H1 (cell line): ENCODE results near the gene NPC1L1. TPM values are rescaled to one million over a fixed set of nuclear protein-coding genes. Genes with fewer than 3 reads are reported as not detected.

Experiments used
- CTCF ChIA-PET: fragments of 300-600 bp; sonication (Branson Sonifier 250); formaldehyde crosslinking; loops from one replicate; lab custom pipeline; 2021; ENCODE audit not compliant: partially characterized antibody; lab: Charles Lee
- POLR2A ChIA-PET: fragments of 300-600 bp; sonication (Branson Sonifier 250); formaldehyde crosslinking; loops from one replicate; lab custom pipeline; 2021; ENCODE audit warnings: inconsistent platforms; ENCODE audit not compliant: partially characterized antibody; lab: Charles Lee
- DNase-seq, 2 experiments: peaks; one replicate each; pipeline versions ENCODE4 v3.0.0 to v3.0.0-alpha.2; 2010 to 2022; ENCODE audit warnings: low spot score in 2 of 2, low read depth in 1 of 2, mixed read lengths in 1 of 2
- FAIRE-seq: peaks from 2 replicates; lab custom pipeline; 2011; peaks lifted over from hg19 to GRCh38; lab: Jason Lieb, UNC
- H2AFZ ChIP-seq: 2 replicates; pipeline ENCODE4 v1.8.1; 2012; ENCODE audit warnings: low read length, inconsistent platforms
- H2AK5ac ChIP-seq: 2 replicates; pipeline ENCODE4 v1.6.1; 2013; ENCODE audit warnings: low read depth, low read length
- H2BK120ac ChIP-seq: replicated peaks from 2 replicates; pipeline ENCODE3; 2013; ENCODE audit warnings: low read depth, low read length, inconsistent platforms
- H2BK12ac ChIP-seq: 2 replicates; pipeline ENCODE4 v1.6.1; 2013; ENCODE audit warnings: low read depth, low read length
- H2BK15ac ChIP-seq: 2 replicates; pipeline ENCODE4 v1.6.1; 2013; ENCODE audit warnings: low read length
- H2BK20ac ChIP-seq: 2 replicates; pipeline ENCODE4 v1.6.1; 2013; ENCODE audit warnings: low read length
- H2BK5ac ChIP-seq: 2 replicates; pipeline ENCODE4 v1.6.1; 2013; ENCODE audit warnings: low read depth, low read length
- H3K14ac ChIP-seq: 2 replicates; pipeline ENCODE4 v1.6.1; 2013; ENCODE audit warnings: inconsistent platforms; ENCODE audit not compliant: insufficient read length
- H3K18ac ChIP-seq: 2 replicates; pipeline ENCODE4 v1.6.1; 2013; ENCODE audit warnings: low read length; ENCODE audit errors: extremely low read depth
- H3K23ac ChIP-seq: 2 replicates; pipeline ENCODE4 v1.6.1; 2013; ENCODE audit warnings: inconsistent platforms; ENCODE audit not compliant: insufficient read length
- H3K23me2 ChIP-seq: 2 replicates; pipeline ENCODE4 v1.6.1; 2013; ENCODE audit warnings: low read depth, low read length
- H3K27ac ChIP-seq: 2 replicates; pipeline ENCODE4 v1.6.1; 2011; ENCODE audit warnings: low read depth, low read length, inconsistent platforms
- H3K27me3 ChIP-seq, 4 experiments: replicated peaks in 1 of 4; 1 replicate in 1 of 4; 2 replicates in 3 of 4; pipeline versions ENCODE4 v1.6.1 to v1.8.1; 2011 to 2013; ENCODE audit warnings: low read length in 3 of 4, mild to moderate bottlenecking in 3 of 4, inconsistent platforms in 2 of 4, mixed read lengths in 2 of 4, moderate library complexity in 1 of 4; ENCODE audit not compliant: control insufficient read depth in 3 of 4, insufficient read depth in 3 of 4; ENCODE audit errors: extremely low read depth in 1 of 4
- H3K36me3 ChIP-seq, 4 experiments: 2 replicates each; pipeline versions ENCODE4 v1.6.1 to v1.8.1; 2011 to 2013; ENCODE audit warnings: mild to moderate bottlenecking in 4 of 4, low read length in 3 of 4, moderate library complexity in 2 of 4, control low read depth in 1 of 4, inconsistent platforms in 1 of 4; ENCODE audit not compliant: insufficient read depth in 4 of 4, control insufficient read depth in 2 of 4
- H3K4ac ChIP-seq: replicated peaks from 2 replicates; pipeline ENCODE3; 2013; ENCODE audit warnings: low read length, low read depth, mixed read lengths, inconsistent platforms; ENCODE audit not compliant: insufficient read length
- H3K4me1 ChIP-seq, 4 experiments: replicated peaks in 1 of 4; 1 replicate in 1 of 4; 2 replicates in 3 of 4; pipeline versions ENCODE4 v1.6.1 to v1.8.1; 2011 to 2013; ENCODE audit warnings: low read length in 3 of 4, inconsistent platforms in 2 of 4, mixed read lengths in 1 of 4; ENCODE audit not compliant: insufficient read depth in 4 of 4, control insufficient read depth in 3 of 4
- H3K4me2 ChIP-seq, 2 experiments: 2 replicates each; pipeline versions ENCODE4 v1.6.1 to v1.8.1; 2011 to 2013; ENCODE audit warnings: low read depth in 2 of 2, low read length in 2 of 2, control low read depth in 1 of 2, inconsistent platforms in 1 of 2, mild to moderate bottlenecking in 1 of 2; ENCODE audit not compliant: insufficient read depth in 1 of 2
- H3K4me3 ChIP-seq, 4 experiments: fragments of 200-600, 300-600 bp in 1 of 4; sonication (generic), shearing (Covaris generic), sonication (Bioruptor Twin) in 1 of 4; 2 replicates each; pipeline versions ENCODE4 v1.5.1 to v1.8.1; 2011 to 2016; ENCODE audit warnings: low read length in 4 of 4, low read depth in 3 of 4, control low read depth in 2 of 4, inconsistent platforms in 2 of 4, mild to moderate bottlenecking in 2 of 4, mixed read lengths in 1 of 4, moderate library complexity in 1 of 4; ENCODE audit not compliant: insufficient read depth in 2 of 4; ENCODE audit errors: extremely low read depth in 1 of 4
- H3K56ac ChIP-seq: replicated peaks from 2 replicates; pipeline ENCODE3; 2013; ENCODE audit warnings: low read depth, mild to moderate bottlenecking, mixed read lengths, low read length, inconsistent platforms; ENCODE audit not compliant: insufficient read length
- H3K79me1 ChIP-seq: 2 replicates; pipeline ENCODE4 v1.6.1; 2013; ENCODE audit warnings: low read depth, low read length, control low read depth
- H3K79me2 ChIP-seq, 2 experiments: 2 replicates each; pipeline versions ENCODE4 v1.6.1 to v1.8.1; 2012 to 2013; ENCODE audit warnings: low read length in 2 of 2, mild to moderate bottlenecking in 2 of 2, inconsistent platforms in 1 of 2; ENCODE audit not compliant: insufficient read depth in 2 of 2, control insufficient read depth in 1 of 2
- H3K9ac ChIP-seq, 4 experiments: replicated peaks in 1 of 4; 1 replicate in 1 of 4; 2 replicates in 3 of 4; pipeline versions ENCODE4 v1.6.1 to v1.8.1; 2011 to 2013; ENCODE audit warnings: low read depth in 3 of 4, low read length in 3 of 4, control low read depth in 2 of 4, mild to moderate bottlenecking in 2 of 4, moderate library complexity in 2 of 4, inconsistent platforms in 1 of 4; ENCODE audit errors: extremely low read depth in 1 of 4
- H3K9me3 ChIP-seq, 2 experiments: 2 replicates each; pipeline versions ENCODE4 v1.6.1 to v1.8.1; 2012 to 2013; ENCODE audit warnings: mild to moderate bottlenecking in 2 of 2, moderate library complexity in 2 of 2, control low read depth in 1 of 2, inconsistent platforms in 1 of 2, low read depth in 1 of 2, low read length in 1 of 2, mixed read lengths in 1 of 2; ENCODE audit not compliant: insufficient read depth in 2 of 2
- H4K20me1 ChIP-seq, 2 experiments: replicated peaks in 1 of 2; 2 replicates each; pipeline versions ENCODE3 to v1.8.1; 2011 to 2013; ENCODE audit warnings: inconsistent platforms in 2 of 2, low read length in 2 of 2, mild to moderate bottlenecking in 1 of 2; ENCODE audit not compliant: insufficient read depth in 2 of 2, control insufficient read depth in 1 of 2
- H4K5ac ChIP-seq: 2 replicates; pipeline ENCODE4 v1.6.1; 2013; ENCODE audit warnings: low read length, low read depth, mixed read lengths, inconsistent platforms; ENCODE audit not compliant: insufficient read length
- H4K8ac ChIP-seq: 2 replicates; pipeline ENCODE4 v1.8.0; 2013; ENCODE audit warnings: mild to moderate bottlenecking, moderate library complexity, low read length, inconsistent platforms; ENCODE audit not compliant: insufficient read depth; ENCODE audit errors: extremely low read depth
- H4K91ac ChIP-seq: replicated peaks from 2 replicates; pipeline ENCODE3; 2013; ENCODE audit warnings: low read length, mixed read lengths, inconsistent platforms; ENCODE audit not compliant: insufficient read length
- CBX5 ChIP-seq: fragments of 300-800, 300-1000 bp; sonication (generic); IDR thresholded peaks from 2 replicates; pipeline ENCODE4 v1.7.1; 2016; ENCODE audit warnings: antibody characterized with exemption, low read length, low read depth
- CTBP2 ChIP-seq: IDR thresholded peaks from 2 replicates; pipeline ENCODE4 v1.7.0; 2011; ENCODE audit warnings: borderline replicate concordance, mild to moderate bottlenecking, moderate library complexity, mixed read lengths, low read length; ENCODE audit not compliant: insufficient read depth, insufficient read length
- EGR1 ChIP-seq: IDR thresholded peaks from 2 replicates; pipeline ENCODE4 v1.6.1; 2011; ENCODE audit warnings: low read depth, low read length, borderline replicate concordance
- GABPA ChIP-seq: IDR thresholded peaks from 2 replicates; pipeline ENCODE4 v1.6.1; 2011; ENCODE audit warnings: mild to moderate bottlenecking, low read length, moderate library complexity, borderline replicate concordance; ENCODE audit not compliant: insufficient read depth
- KDM1A ChIP-seq: fragments of 200-600, 300-600 bp; sonication (generic); IDR thresholded peaks from 2 replicates; pipeline ENCODE4 v1.7.1; 2016; ENCODE audit warnings: mild to moderate bottlenecking, low read length, borderline replicate concordance
- MAX ChIP-seq: IDR thresholded peaks from 2 replicates; pipeline ENCODE4 v1.6.1; 2012; ENCODE audit warnings: inconsistent platforms
- PHF8 ChIP-seq: fragments of 200-600 bp; sonication (generic); conservative IDR thresholded peaks from 2 replicates; pipeline ENCODE4 v1.7.1; 2012; ENCODE audit warnings: low read depth, mild to moderate bottlenecking, inconsistent platforms, low read length, moderate library complexity
- RAD21 ChIP-seq, 2 experiments: IDR thresholded peaks in 1 of 2; conservative IDR thresholded peaks in 1 of 2; 2 replicates each; pipeline ENCODE4 v1.6.1; 2011; ENCODE audit warnings: low read depth in 2 of 2, low read length in 2 of 2, improper control_type of control experiment in 1 of 2, inconsistent platforms in 1 of 2, mild to moderate bottlenecking in 1 of 2, moderate library complexity in 1 of 2
- RNF2 ChIP-seq: fragments of 200-900, 300-1000 bp; sonication (generic); IDR thresholded peaks from 2 replicates; pipeline ENCODE4 v1.7.1; 2016; ENCODE audit warnings: borderline replicate concordance, low read depth, mild to moderate bottlenecking, antibody characterized with exemption, low read length; ENCODE audit not compliant: poor library complexity, severe bottlenecking; ENCODE audit errors: missing control alignments
- SP1 ChIP-seq: IDR thresholded peaks from 2 replicates; pipeline ENCODE4 v1.6.1; 2011; ENCODE audit warnings: low read depth, low read length
- SP2 ChIP-seq: IDR thresholded peaks from 2 replicates; pipeline ENCODE4 v1.6.1; 2012; ENCODE audit warnings: mild to moderate bottlenecking, low read length, inconsistent platforms
- TEAD4 ChIP-seq: IDR thresholded peaks from 2 replicates; pipeline ENCODE4 v1.6.1; 2012; ENCODE audit warnings: low read depth, low read length, inconsistent platforms, mixed read lengths
- WGBS, 2 experiments: shearing (Covaris generic) in 1 of 2; methylation state at CpG; one replicate each; pipeline versions ENCODE4 v1.1.6 to v1.1.7; 2013 to 2015; ENCODE audit warnings: low lambda C conversion rate in 2 of 2, mixed read lengths in 2 of 2, inconsistent platforms in 1 of 2, low coverage in 1 of 2, missing lambda C conversion rate in 1 of 2; ENCODE audit not compliant: insufficient replicate concordance in 2 of 2, insufficient coverage in 1 of 2, insufficient read length in 1 of 2; ENCODE audit errors: extremely low coverage in 1 of 2, missing lambda C conversion rate in 1 of 2; 5-methylcytosine and 5-hydroxymethylcytosine counted together
- polyA plus RNA-seq, 7 experiments: library from polyadenylated mRNA; depleted of rRNA in 3 of 7; stranded (reverse) in 5 of 7; unstranded in 2 of 7; fragments of >200 nt in 5 of 7; fragments of 200-250 nt in 2 of 7; gene quantifications; 1 replicate in 5 of 7; 2 replicates in 1 of 7; 4 replicates in 1 of 7; pipeline versions ENCODE4 v1.2.1 to v1.2.3, GENCODE V29; 2011 to 2013; ENCODE audit warnings: missing spikeins in 2 of 7, mixed read lengths in 2 of 7
- total RNA-seq: library from RNA; stranded (reverse); fragmentation: NEBNext Ultra II Directional; extraction: Animal tissue kit (Norgen Biotek cat#: 25700); gene quantifications from 2 replicates; pipeline ENCODE4 v1.2.1, GENCODE V29; 2021

Gene NPC1L1
- total and polyA plus RNA-seq, 2 of the 8 experiments (the other 6 are each of a cell fraction or from before 2014, with no cell fraction given) = 0.06 to 0.21 TPM

DNA sequence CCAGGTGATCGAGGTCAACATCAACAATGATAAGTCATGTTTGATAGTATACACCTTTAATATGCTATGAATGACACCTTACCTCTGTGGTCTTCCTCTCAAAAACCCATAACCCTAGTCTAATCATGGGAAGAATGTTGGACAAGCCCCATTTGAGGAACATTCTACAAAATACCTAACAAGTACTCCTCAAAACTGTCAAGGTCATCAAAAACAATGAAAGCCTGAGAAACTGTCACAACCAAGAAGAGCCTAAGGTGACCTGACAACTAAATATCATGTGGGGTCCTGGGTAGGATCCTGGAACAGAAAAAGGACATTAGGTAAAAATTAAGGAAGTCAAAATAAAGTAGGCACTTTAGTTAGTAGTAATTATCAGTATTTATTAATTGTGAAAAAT is 44.7 kb downstream of the NPC1L1 start:
- CTCF ChIA-PET = interaction anchor here (2.2 kb wide), 1 partner anchor 39 kb away, joined by 5 read pairs; no protein-coding TSS in a partner anchor

More for the DNA sequence above, 44.7 kb downstream of the NPC1L1 start:
- Histone ChIP-seq H3K4me2 (no peak overlapping the region), H2AFZ (no peak overlapping the region), H2BK20ac (no peak overlapping the region), H3K18ac (no peak overlapping the region), H2BK12ac (no peak overlapping the region), H3K4me3 (no peak overlapping the region), H2BK120ac (no peak overlapping the region), H3K4me1 (no peaks in the 10 kb centered on the region), H3K4ac (no peak overlapping the region)
- no peak for DNase-seq
- TF ChIP-seq CTBP2 (no peak), GABPA (no peak), EGR1 (no peak), PHF8 (no peak), TEAD4 (no peak), MAX (no peak), SP1 (no peak), CBX5 (no peak), RNF2 (no peak), KDM1A (no peak), SP2 (no peak), RAD21 (IDR thresholded peaks at IDR 0.05 in 1 of 2, conservative IDR thresholded peaks at IDR 0.05 in 1 of 2; ENCODE audit: low read depth in 2 of 2, low read length in 2 of 2) (no peak)
- TF ChIP-seq, all 59 proteins: peak for 0
- no peak for FAIRE-seq
- Histone ChIP-seq H3K14ac (no peak overlapping the region), H3K23ac (no peak overlapping the region), H2AK5ac (no peak overlapping the region), H4K8ac (no peak overlapping the region), H3K27ac (no peak overlapping the region), H3K56ac (no peak overlapping the region), H2BK5ac (no peak overlapping the region), H3K36me3 (no peaks in the 10 kb centered on the region), H3K27me3 (no peaks in the 10 kb centered on the region), H4K91ac (no peak overlapping the region), H4K5ac (no peak overlapping the region), H3K79me1 (no peaks in the 10 kb centered on the region), H2BK15ac (no peak overlapping the region), H4K20me1 (no peaks in the 10 kb centered on the region), H3K23me2 (no peaks in the 10 kb centered on the region), H3K9me3 (no peaks in the 10 kb centered on the region), H3K9ac (no peak overlapping the region), H3K79me2 (no peaks in the 10 kb centered on the region)
- POLR2A ChIA-PET = no interaction called here
- 86% methylated on average over 1 of the region's 1 CpG; no CpG with 5 or more reads in 1 of the 2 experiments for WGBS, 2 experiments
